IMR-90 (cell line): ENCODE data around the gene SRC. TPM values are rescaled to one million over a fixed set of nuclear protein-coding genes. Genes with fewer than 3 reads are reported as not detected.

Experiments used
- ATAC-seq: fragments of 200-7000 bp; cut with Tn5 transposase; 2 replicates; pipeline ENCODE4 v1.9.1; 2020; ENCODE audit warnings: low read depth, mild to moderate bottlenecking, moderate library complexity
- BruUV-seq: library from RNA; stranded (reverse); fragments of 400-500 nt; replicated peaks from 2 replicates; lab custom pipeline; 2021; lab: Mats Ljungman, UMichigan
- CTCF ChIA-PET: fragments of 300-600 bp; formaldehyde crosslinking; extraction: SDS; loops from one replicate; lab custom pipeline; 2021; ENCODE audit warnings: antibody characterized with exemption; lab: Yijun Ruan, JAX
- POLR2A ChIA-PET: fragments of 300-600 bp; sonication (Branson Sonifier 250); formaldehyde crosslinking; loops from one replicate; lab custom pipeline; 2022; ENCODE audit warnings: antibody characterized with exemption; ENCODE audit not compliant: unreplicated experiment; lab: Charles Lee
- DNase-seq: peaks from one replicate; pipeline ENCODE4 v3.0.0; 2013
- H2AFZ ChIP-seq: replicated peaks from 2 replicates; pipeline ENCODE3; 2013; ENCODE audit warnings: low read length, mild to moderate bottlenecking; ENCODE audit not compliant: poor library complexity
- H2AK5ac ChIP-seq: 2 replicates; pipeline ENCODE4 v1.6.1; 2013; ENCODE audit warnings: low read depth, low read length, inconsistent platforms
- H2AK9ac ChIP-seq: replicated peaks from 2 replicates; pipeline ENCODE3; 2013; ENCODE audit warnings: mild to moderate bottlenecking, low read depth, low read length, moderate library complexity; ENCODE audit not compliant: poor library complexity
- H2BK120ac ChIP-seq: 2 replicates; pipeline ENCODE4 v1.6.1; 2013; ENCODE audit warnings: low read depth, low read length, inconsistent platforms
- H2BK15ac ChIP-seq: 3 replicates; pipeline ENCODE4 v1.6.1; 2013; ENCODE audit warnings: low read depth, low read length, inconsistent platforms
- H2BK20ac ChIP-seq: 2 replicates; pipeline ENCODE4 v1.6.1; 2013; ENCODE audit warnings: low read depth, mild to moderate bottlenecking, inconsistent platforms, low read length, moderate library complexity
- H2BK5ac ChIP-seq: 2 replicates; pipeline ENCODE4 v1.6.1; 2013; ENCODE audit warnings: mild to moderate bottlenecking, low read depth, low read length, inconsistent platforms; ENCODE audit not compliant: poor library complexity, severe bottlenecking
- H3K14ac ChIP-seq: replicated peaks from 2 replicates; pipeline ENCODE4 v1.6.1; 2013; ENCODE audit warnings: low read depth, low read length, inconsistent platforms
- H3K18ac ChIP-seq: 2 replicates; pipeline ENCODE4 v1.6.1; 2013; ENCODE audit warnings: low read depth, low read length, control low read depth
- H3K23ac ChIP-seq: 2 replicates; pipeline ENCODE4 v1.6.1; 2013; ENCODE audit warnings: low read depth, low read length, inconsistent platforms
- H3K27ac ChIP-seq: 2 replicates; pipeline ENCODE4 v1.5.1; 2013; ENCODE audit warnings: mild to moderate bottlenecking, control low read depth, low read length; ENCODE audit not compliant: insufficient read depth
- H3K27me3 ChIP-seq: 2 replicates; pipeline ENCODE4 v1.6.1; 2013; ENCODE audit warnings: low read length; ENCODE audit not compliant: control insufficient read depth, insufficient read depth
- H3K36me3 ChIP-seq: 2 replicates; pipeline ENCODE4 v1.6.1; 2013; ENCODE audit warnings: low read length, mixed read lengths; ENCODE audit not compliant: control insufficient read depth, insufficient read depth
- H3K4ac ChIP-seq: 2 replicates; pipeline ENCODE4 v1.6.1; 2013; ENCODE audit warnings: low read depth, low read length, inconsistent platforms
- H3K4me1 ChIP-seq: 2 replicates; pipeline ENCODE4 v1.6.1; 2013; ENCODE audit warnings: low read length, mixed read lengths; ENCODE audit not compliant: control insufficient read depth, insufficient read depth
- H3K4me2 ChIP-seq: 2 replicates; pipeline ENCODE4 v1.6.1; 2013; ENCODE audit warnings: low read depth, mild to moderate bottlenecking, control low read depth, low read length, moderate library complexity
- H3K4me3 ChIP-seq: 2 replicates; pipeline ENCODE4 v1.5.1; 2013; ENCODE audit warnings: low read depth, mild to moderate bottlenecking, control low read depth, low read length, moderate library complexity; ENCODE audit not compliant: insufficient read depth
- H3K56ac ChIP-seq: 2 replicates; pipeline ENCODE4 v1.6.1; 2013; ENCODE audit warnings: low read length, inconsistent platforms; ENCODE audit not compliant: insufficient read depth; ENCODE audit errors: extremely low read depth
- H3K79me1 ChIP-seq, 2 experiments: 2 replicates each; pipeline ENCODE4 v1.6.1; 2013; ENCODE audit warnings: low read length in 2 of 2, inconsistent platforms in 1 of 2, low read depth in 1 of 2
- H3K9ac ChIP-seq: 2 replicates; pipeline ENCODE4 v1.6.1; 2013; ENCODE audit warnings: low read depth, low read length, control low read depth
- H3K9me1 ChIP-seq: 2 replicates; pipeline ENCODE4 v1.6.1; 2013; ENCODE audit warnings: low read length, inconsistent platforms; ENCODE audit not compliant: insufficient read depth
- H3K9me3 ChIP-seq: 2 replicates; pipeline ENCODE4 v1.6.1; 2013; ENCODE audit warnings: low read length; ENCODE audit not compliant: control insufficient read depth, insufficient read depth
- H4K20me1 ChIP-seq: 2 replicates; pipeline ENCODE4 v1.6.1; 2013; ENCODE audit warnings: low read length, inconsistent platforms; ENCODE audit not compliant: insufficient read depth
- H4K5ac ChIP-seq: 2 replicates; pipeline ENCODE4 v1.6.1; 2013; ENCODE audit warnings: mild to moderate bottlenecking, low read depth, low read length, control low read depth
- H4K8ac ChIP-seq, 2 experiments: 2 replicates each; pipeline ENCODE4 v1.6.1; 2013; ENCODE audit warnings: low read depth in 2 of 2, low read length in 2 of 2, control low read depth in 1 of 2, inconsistent platforms in 1 of 2
- H4K91ac ChIP-seq: 2 replicates; pipeline ENCODE4 v1.6.1; 2013; ENCODE audit warnings: low read depth, low read length, inconsistent platforms; ENCODE audit not compliant: insufficient read depth
- NFE2L2 ChIP-seq: fragments of 150-350 bp; IDR thresholded peaks from 2 replicates; pipeline ENCODE4 v1.6.1; 2016; ENCODE audit warnings: low read depth, mild to moderate bottlenecking, low read length
- WGBS, 2 experiments: methylation state at CpG; one replicate each; pipeline versions ENCODE4 v1.1.5 to v1.1.7; 2013; ENCODE audit warnings: missing lambda C conversion rate in 2 of 2; ENCODE audit not compliant: insufficient read length in 1 of 2; ENCODE audit errors: extremely low coverage in 2 of 2; 5-methylcytosine and 5-hydroxymethylcytosine counted together
- dilution Hi-C: fragments of 300-500 bp; cut with HindIII; formaldehyde crosslinking; loops from one replicate; pipeline ENCODE4 v1.14.3; 2018; ENCODE audit warnings: low sequenced_read_pairs; ENCODE audit not compliant: unreplicated experiment
- in situ Hi-C: fragments of 300-500 bp; cut with MboI; formaldehyde crosslinking; loops from 3 replicates; pipeline ENCODE4 v1.14.3; 2019; ENCODE audit warnings: low sequenced_read_pairs, inconsistent platforms, mixed read lengths
- intact Hi-C: fragments of 100-400 bp; cut with micrococcal nuclease; formaldehyde crosslinking; loops from 2 replicates; pipeline ENCODE4 v1.10.0; 2022
- polyA plus RNA-seq, 3 experiments: library from polyadenylated mRNA; depleted of rRNA; stranded (reverse); fragments of >200 nt; gene quantifications; 2 replicates each; pipeline ENCODE4 v1.2.3, GENCODE V29; 2012; ENCODE audit warnings: low replicate concordance in 1 of 3
- total RNA-seq: library from RNA; depleted of rRNA; stranded (reverse); fragments of >200 nt; gene quantifications from 2 replicates; pipeline ENCODE4 v1.2.3, GENCODE V29; 2012

Gene SRC
- total and polyA plus RNA-seq, 2 of the 4 experiments (the other 2 are of a cell fraction): 7.0 to 24.2 TPM

- DNase-seq: no peak
- Histone ChIP-seq H2BK20ac (no peak overlapping the region), H3K14ac (no peak overlapping the region), H3K23ac (no peak overlapping the region), H2BK120ac (no peak overlapping the region), H3K9me3 (no peaks in the 10 kb centered on the region), H3K9ac (no peak overlapping the region), H3K4me3 (no peak overlapping the region), H4K8ac (no peak overlapping the region), H4K20me1 (no peaks in the 10 kb centered on the region), H3K27me3 (peaks cover 93% of the 10 kb centered on the region), H4K5ac (no peak overlapping the region), H3K36me3 (no peaks in the 10 kb centered on the region), H3K79me1 (no peaks in the 10 kb centered on the region), H3K4me1 (no peaks in the 10 kb centered on the region; the same call in 1 of the 2 replicates), H3K9me1 (peaks cover 9% of the 10 kb centered on the region; the same call in 1 of the 2 replicates), H2BK5ac (no peak overlapping the region), H3K27ac (no peak overlapping the region), H2BK15ac (no peak overlapping the region), H3K18ac (no peak overlapping the region), H2AK9ac (no peak overlapping the region), H2AK5ac (no peak overlapping the region), H3K4ac (no peak overlapping the region), H3K56ac (no peak overlapping the region), H4K91ac (no peak overlapping the region), H3K4me2 (no peak overlapping the region), H2AFZ (no peak overlapping the region)
- BruUV-seq: no TSS peak
- intact Hi-C loops: no loop called here
- ATAC-seq: no peak
- TF ChIP-seq NFE2L2: no peak
- in situ Hi-C loops: no loop called here
- dilution Hi-C loops: no loop called here
- CTCF ChIA-PET: no interaction called here
- POLR2A ChIA-PET: no interaction called here
- WGBS, 2 experiments: 41% methylated on average over 5 of the region's 25 CpGs; no CpG with 5 or more reads in 1 of the 2 experiments
Observed at GRCh38 chr20:37421060-37421905, 75.3 kb downstream of the SRC start.
